HepG2 (cell line): ENCODE measurements around the gene HAUS1. TPM values are rescaled to one million over a fixed set of nuclear protein-coding genes. Genes with fewer than 3 reads are reported as not detected.

Experiments
- ADNP ChIP-seq: sonication (generic); formaldehyde crosslinking; IDR thresholded peaks from 2 replicates; pipeline ENCODE4 v1.4.0; 2020; ENCODE audit warnings: missing genetic modification reagents
- BRCA1 ChIP-seq: sonication (generic); formaldehyde crosslinking; IDR thresholded peaks from 2 replicates; pipeline ENCODE4 v1.4.0; 2020; ENCODE audit warnings: missing genetic modification reagents
- CBFB ChIP-seq: sonication (generic); formaldehyde crosslinking; IDR thresholded peaks from 2 replicates; pipeline ENCODE4 v1.4.0; 2020; ENCODE audit warnings: missing genetic modification reagents
- HDAC2 ChIP-seq: sonication (generic); formaldehyde crosslinking; IDR thresholded peaks from 2 replicates; pipeline ENCODE4 v1.4.0; 2020; ENCODE audit warnings: missing genetic modification reagents
- KAT2B ChIP-seq: fragments of 150-350 bp; IDR thresholded peaks from 2 replicates; pipeline ENCODE4 v1.6.1; 2014; ENCODE audit warnings: low read depth, low read length, borderline replicate concordance
- KLF6 ChIP-seq: IDR thresholded peaks from 2 replicates; pipeline ENCODE4 v1.8.0; 2016; ENCODE audit warnings: missing biosample characterization, missing genetic modification reagents
- MLLT10 ChIP-seq: sonication (generic); formaldehyde crosslinking; IDR thresholded peaks from 2 replicates; pipeline ENCODE4 v1.4.0; 2020; ENCODE audit warnings: missing genetic modification reagents
- MLX ChIP-seq: IDR thresholded peaks from 2 replicates; pipeline ENCODE4 v1.6.1; 2016
- NBN ChIP-seq: fragments of 450-650 bp; conservative IDR thresholded peaks from 2 replicates; pipeline ENCODE4 v1.6.1; 2017
- NFKB2 ChIP-seq: sonication (generic); formaldehyde crosslinking; IDR thresholded peaks from 2 replicates; pipeline ENCODE4 v1.4.0; 2020; ENCODE audit warnings: missing genetic modification reagents, borderline replicate concordance
- POLR2AphosphoS5 ChIP-seq: IDR thresholded peaks from 2 replicates; pipeline ENCODE4 v1.6.1; 2012; ENCODE audit warnings: low read depth, low read length
- PPARG ChIP-seq: conservative IDR thresholded peaks from 2 replicates; pipeline ENCODE4 v1.6.1; 2016; ENCODE audit warnings: missing biosample characterization, missing genetic modification reagents
- RAD51 ChIP-seq: fragments of 450-650 bp; IDR thresholded peaks from 2 replicates; pipeline ENCODE4 v1.6.1; 2016; ENCODE audit warnings: borderline replicate concordance
- REPIN1 ChIP-seq: sonication (generic); formaldehyde crosslinking; IDR thresholded peaks from 2 replicates; pipeline ENCODE4 v1.8.0; 2022; ENCODE audit warnings: missing genetic modification reagents, low read depth, mild to moderate bottlenecking, borderline replicate concordance
- TMF1 ChIP-seq: sonication (generic); formaldehyde crosslinking; IDR thresholded peaks from 2 replicates; pipeline ENCODE4 v1.8.1; 2022; ENCODE audit warnings: low read depth, missing genetic modification reagents
- YEATS4 ChIP-seq: sonication (generic); formaldehyde crosslinking; IDR thresholded peaks from 2 replicates; pipeline ENCODE4 v1.4.0; 2020; ENCODE audit warnings: missing genetic modification reagents, borderline replicate concordance
- ZFP1 ChIP-seq: IDR thresholded peaks from 2 replicates; pipeline ENCODE4 v1.6.1; 2016
- ZNF296 ChIP-seq: sonication (generic); formaldehyde crosslinking; conservative IDR thresholded peaks from 2 replicates; pipeline ENCODE4 v1.5.0; 2020; ENCODE audit warnings: mild to moderate bottlenecking, missing genetic modification reagents
- ZNF34 ChIP-seq: sonication (generic); formaldehyde crosslinking; IDR thresholded peaks from 2 replicates; pipeline ENCODE4 v1.4.0; 2020; ENCODE audit warnings: mild to moderate bottlenecking, missing genetic modification reagents, borderline replicate concordance
- ZNF557 ChIP-seq: sonication (generic); formaldehyde crosslinking; IDR thresholded peaks from 2 replicates; pipeline ENCODE4 v1.4.0; 2020; ENCODE audit warnings: missing genetic modification reagents
- polyA plus RNA-seq, 8 experiments: library from polyadenylated mRNA; depleted of rRNA in 3 of 8; stranded (reverse) in 7 of 8; unstranded in 1 of 8; fragments of >200 nt; fragmentation: Illumina TruSeq in 4 of 8; extraction: Trizol in 4 of 8; gene quantifications; 2 replicates each; pipeline versions ENCODE4 v1.2.1 to v1.2.3, GENCODE V29; 2011 to 2016; ENCODE audit warnings: low read depth in 4 of 8, missing spikeins in 1 of 8, mixed read lengths in 1 of 8; ENCODE audit not compliant: insufficient read depth in 1 of 8
- total RNA-seq, 5 experiments: library from RNA; depleted of rRNA; stranded (reverse); fragments of >200 nt; fragmentation: Illumina TruSeq; extraction: Trizol; gene quantifications; 2 replicates each; pipeline ENCODE4 v1.2.3, GENCODE V29; 2016; ENCODE audit warnings: low read depth in 1 of 5
- TF ChIP-seq, protein P1 (sequence below): sonication (generic); formaldehyde crosslinking; IDR thresholded peaks from 2 replicates; pipeline ENCODE4 v1.4.0; 2020; ENCODE audit warnings: missing genetic modification reagents, borderline replicate concordance
- TF ChIP-seq, protein P2 (sequence below): sonication (generic); formaldehyde crosslinking; conservative IDR thresholded peaks from 2 replicates; pipeline ENCODE4 v1.4.0; 2020; ENCODE audit warnings: missing genetic modification reagents

The HAUS1 gene
- total and polyA plus RNA-seq, 2 of the 13 experiments (the other 11 are each of a cell fraction or from before 2014, with no cell fraction given): 20.6 to 59.2 TPM

DNA sequence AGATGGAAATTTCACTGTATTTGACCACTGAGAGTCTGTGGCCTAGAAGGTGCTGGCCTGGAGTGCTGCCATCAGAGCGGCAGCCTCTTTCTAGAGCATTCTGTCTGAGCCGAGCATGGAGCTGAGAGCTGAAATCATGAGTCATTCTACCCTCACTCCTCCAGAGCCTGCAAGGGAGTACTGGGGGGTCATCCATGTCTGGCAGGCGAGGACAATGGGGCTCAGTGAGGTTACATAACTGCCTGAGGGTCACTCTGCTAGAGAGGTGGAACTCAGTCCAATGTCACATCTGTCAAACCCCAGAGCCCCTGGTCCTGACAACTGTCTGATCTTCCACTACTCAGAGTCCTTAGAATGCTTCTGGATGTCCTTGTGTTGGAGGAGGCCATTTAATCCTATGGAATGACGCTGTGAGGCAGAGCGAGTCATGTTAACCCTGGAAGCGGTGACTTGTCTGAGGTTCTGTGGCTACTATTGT lies 65.3 kb downstream of the HAUS1 start (continued):
- no peak for TF ChIP-seq ZNF34 (CRISPR knock-in tag)
- TF ChIP-seq NBN: no peak
- no peak for TF ChIP-seq TMF1 (CRISPR knock-in tag)
- no peak for TF ChIP-seq ADNP (CRISPR knock-in tag)
- no peak for TF ChIP-seq REPIN1 (CRISPR knock-in tag)
- TF ChIP-seq PPARG (CRISPR knock-in tag): no peak
- TF ChIP-seq POLR2AphosphoS5: no peak
- TF ChIP-seq, protein P1, sequence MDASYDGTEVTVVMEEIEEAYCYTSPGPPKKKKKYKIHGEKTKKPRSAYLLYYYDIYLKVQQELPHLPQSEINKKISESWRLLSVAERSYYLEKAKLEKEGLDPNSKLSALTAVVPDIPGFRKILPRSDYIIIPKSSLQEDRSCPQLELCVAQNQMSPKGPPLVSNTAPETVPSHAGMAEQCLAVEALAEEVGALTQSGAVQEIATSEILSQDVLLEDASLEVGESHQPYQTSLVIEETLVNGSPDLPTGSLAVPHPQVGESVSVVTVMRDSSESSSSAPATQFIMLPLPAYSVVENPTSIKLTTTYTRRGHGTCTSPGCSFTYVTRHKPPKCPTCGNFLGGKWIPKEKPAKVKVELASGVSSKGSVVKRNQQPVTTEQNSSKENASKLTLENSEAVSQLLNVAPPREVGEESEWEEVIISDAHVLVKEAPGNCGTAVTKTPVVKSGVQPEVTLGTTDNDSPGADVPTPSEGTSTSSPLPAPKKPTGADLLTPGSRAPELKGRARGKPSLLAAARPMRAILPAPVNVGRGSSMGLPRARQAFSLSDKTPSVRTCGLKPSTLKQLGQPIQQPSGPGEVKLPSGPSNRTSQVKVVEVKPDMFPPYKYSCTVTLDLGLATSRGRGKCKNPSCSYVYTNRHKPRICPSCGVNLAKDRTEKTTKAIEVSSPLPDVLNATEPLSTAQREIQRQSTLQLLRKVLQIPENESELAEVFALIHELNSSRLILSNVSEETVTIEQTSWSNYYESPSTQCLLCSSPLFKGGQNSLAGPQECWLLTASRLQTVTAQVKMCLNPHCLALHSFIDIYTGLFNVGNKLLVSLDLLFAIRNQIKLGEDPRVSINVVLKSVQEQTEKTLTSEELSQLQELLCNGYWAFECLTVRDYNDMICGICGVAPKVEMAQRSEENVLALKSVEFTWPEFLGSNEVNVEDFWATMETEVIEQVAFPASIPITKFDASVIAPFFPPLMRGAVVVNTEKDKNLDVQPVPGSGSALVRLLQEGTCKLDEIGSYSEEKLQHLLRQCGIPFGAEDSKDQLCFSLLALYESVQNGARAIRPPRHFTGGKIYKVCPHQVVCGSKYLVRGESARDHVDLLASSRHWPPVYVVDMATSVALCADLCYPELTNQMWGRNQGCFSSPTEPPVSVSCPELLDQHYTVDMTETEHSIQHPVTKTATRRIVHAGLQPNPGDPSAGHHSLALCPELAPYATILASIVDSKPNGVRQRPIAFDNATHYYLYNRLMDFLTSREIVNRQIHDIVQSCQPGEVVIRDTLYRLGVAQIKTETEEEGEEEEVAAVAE (CRISPR knock-in tag): no peak
- TF ChIP-seq CBFB (CRISPR knock-in tag): no peak
- TF ChIP-seq KLF6 (CRISPR knock-in tag): no peak
- no peak for TF ChIP-seq ZFP1 (CRISPR knock-in tag)
- TF ChIP-seq ZNF557 (CRISPR knock-in tag): no peak
- no peak for TF ChIP-seq BRCA1
- peak; percentile 26; the same call in 1 of the 2 replicates for TF ChIP-seq HDAC2 (CRISPR knock-in tag)
- no peak for TF ChIP-seq MLLT10 (CRISPR knock-in tag)
- no peak for TF ChIP-seq ZNF296 (CRISPR knock-in tag)
- TF ChIP-seq NFKB2 (CRISPR knock-in tag): no peak
- TF ChIP-seq KAT2B: no peak
- TF ChIP-seq YEATS4 (CRISPR knock-in tag): no peak
- no peak for TF ChIP-seq RAD51
- no peak for TF ChIP-seq MLX
- TF ChIP-seq, protein P2, sequence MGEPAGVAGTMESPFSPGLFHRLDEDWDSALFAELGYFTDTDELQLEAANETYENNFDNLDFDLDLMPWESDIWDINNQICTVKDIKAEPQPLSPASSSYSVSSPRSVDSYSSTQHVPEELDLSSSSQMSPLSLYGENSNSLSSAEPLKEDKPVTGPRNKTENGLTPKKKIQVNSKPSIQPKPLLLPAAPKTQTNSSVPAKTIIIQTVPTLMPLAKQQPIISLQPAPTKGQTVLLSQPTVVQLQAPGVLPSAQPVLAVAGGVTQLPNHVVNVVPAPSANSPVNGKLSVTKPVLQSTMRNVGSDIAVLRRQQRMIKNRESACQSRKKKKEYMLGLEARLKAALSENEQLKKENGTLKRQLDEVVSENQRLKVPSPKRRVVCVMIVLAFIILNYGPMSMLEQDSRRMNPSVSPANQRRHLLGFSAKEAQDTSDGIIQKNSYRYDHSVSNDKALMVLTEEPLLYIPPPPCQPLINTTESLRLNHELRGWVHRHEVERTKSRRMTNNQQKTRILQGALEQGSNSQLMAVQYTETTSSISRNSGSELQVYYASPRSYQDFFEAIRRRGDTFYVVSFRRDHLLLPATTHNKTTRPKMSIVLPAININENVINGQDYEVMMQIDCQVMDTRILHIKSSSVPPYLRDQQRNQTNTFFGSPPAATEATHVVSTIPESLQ: no peak
